GM12875 (cell line): Measurements from ENCODE around the gene HMCN1.

ENCODE experiments used
- H3K4me3 ChIP-seq: one replicate; pipeline ENCODE4 v1.5.1; 2011; ENCODE audit warnings: low read depth, low read length, control low read depth
- TF ChIP-seq, protein P1 (sequence below): IDR thresholded peaks from 2 replicates; pipeline ENCODE4 v1.5.1; 2011; ENCODE audit warnings: low read depth, mild to moderate bottlenecking, control low read depth, inconsistent platforms, low read length, moderate library complexity, borderline replicate concordance; ENCODE audit not compliant: insufficient read depth

Gene HMCN1

DNA sequence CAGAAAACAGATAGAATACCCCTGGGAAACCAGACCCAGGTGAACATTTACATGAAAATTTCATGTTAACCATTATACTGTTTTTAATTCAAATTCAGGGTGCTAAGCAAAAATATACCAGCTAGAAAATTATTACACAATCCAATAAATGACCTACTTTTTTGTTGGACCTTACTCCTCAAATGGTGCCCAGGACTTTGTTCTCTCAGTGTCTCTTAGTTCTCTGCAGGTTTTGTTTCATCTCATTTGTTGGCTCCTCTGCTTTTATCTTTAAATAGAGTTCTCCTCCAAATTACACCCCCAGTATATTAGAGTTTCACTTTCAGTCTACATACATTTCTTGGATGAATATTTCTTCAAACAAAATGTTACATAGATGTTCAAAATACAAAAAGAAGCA lies 326.0 kb downstream of the HMCN1 start:
- TF ChIP-seq, protein P1, sequence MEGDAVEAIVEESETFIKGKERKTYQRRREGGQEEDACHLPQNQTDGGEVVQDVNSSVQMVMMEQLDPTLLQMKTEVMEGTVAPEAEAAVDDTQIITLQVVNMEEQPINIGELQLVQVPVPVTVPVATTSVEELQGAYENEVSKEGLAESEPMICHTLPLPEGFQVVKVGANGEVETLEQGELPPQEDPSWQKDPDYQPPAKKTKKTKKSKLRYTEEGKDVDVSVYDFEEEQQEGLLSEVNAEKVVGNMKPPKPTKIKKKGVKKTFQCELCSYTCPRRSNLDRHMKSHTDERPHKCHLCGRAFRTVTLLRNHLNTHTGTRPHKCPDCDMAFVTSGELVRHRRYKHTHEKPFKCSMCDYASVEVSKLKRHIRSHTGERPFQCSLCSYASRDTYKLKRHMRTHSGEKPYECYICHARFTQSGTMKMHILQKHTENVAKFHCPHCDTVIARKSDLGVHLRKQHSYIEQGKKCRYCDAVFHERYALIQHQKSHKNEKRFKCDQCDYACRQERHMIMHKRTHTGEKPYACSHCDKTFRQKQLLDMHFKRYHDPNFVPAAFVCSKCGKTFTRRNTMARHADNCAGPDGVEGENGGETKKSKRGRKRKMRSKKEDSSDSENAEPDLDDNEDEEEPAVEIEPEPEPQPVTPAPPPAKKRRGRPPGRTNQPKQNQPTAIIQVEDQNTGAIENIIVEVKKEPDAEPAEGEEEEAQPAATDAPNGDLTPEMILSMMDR, result no peak
- H3K4me3 ChIP-seq, result no peak overlapping the region

DNA sequence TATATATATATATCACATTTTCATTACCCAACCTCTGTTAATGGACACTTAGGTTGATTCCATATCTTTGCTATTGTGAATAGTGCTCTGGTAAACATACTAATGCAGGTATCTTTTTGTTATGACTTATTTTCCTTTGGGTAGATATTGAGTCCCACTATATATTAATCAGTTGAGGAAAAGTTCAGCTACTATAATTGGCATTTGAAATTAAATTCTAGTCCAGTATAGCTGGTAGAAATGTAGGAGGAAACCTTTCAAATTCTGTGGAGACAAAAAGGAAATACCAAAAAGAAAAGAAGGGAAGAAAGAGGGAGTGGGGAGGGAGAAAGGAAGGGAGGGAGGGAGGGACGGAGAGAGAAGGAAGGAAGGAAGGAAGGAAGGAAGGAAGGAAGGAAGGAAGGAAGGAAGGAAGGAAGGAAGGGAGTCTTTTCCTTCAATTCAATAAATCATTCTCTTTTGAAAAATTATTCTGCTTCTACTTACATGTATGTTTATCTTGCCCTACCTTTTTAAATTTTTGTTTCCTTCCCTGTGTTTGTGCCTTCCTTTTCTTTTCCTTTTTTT lies 329.0 kb downstream of the HMCN1 start:
- TF ChIP-seq, protein P1, result no peak

DNA sequence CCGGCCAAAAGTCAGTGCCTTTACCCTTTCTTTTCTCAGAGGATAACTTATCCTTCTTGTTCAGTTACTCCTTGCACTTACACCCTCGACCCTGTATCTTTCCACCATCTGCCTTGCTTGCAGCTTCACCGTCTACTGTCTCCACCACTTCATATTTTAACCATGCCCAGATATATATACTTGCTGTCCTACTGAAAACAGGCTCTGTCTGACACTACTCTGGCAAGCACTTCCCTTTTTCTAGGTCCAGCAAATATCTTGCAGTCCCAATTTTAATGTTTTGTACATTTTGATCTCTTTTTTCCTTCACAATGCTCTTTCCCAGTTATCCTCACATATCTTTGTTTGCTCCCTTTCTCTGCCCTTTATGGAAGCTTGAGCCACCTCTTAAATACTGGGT lies 332.2 kb downstream of the HMCN1 start:
- TF ChIP-seq, protein P1, result no peak

More for the DNA sequence above, 329.0 kb downstream of the HMCN1 start:
- H3K4me3 ChIP-seq, result no peak overlapping the region

DNA sequence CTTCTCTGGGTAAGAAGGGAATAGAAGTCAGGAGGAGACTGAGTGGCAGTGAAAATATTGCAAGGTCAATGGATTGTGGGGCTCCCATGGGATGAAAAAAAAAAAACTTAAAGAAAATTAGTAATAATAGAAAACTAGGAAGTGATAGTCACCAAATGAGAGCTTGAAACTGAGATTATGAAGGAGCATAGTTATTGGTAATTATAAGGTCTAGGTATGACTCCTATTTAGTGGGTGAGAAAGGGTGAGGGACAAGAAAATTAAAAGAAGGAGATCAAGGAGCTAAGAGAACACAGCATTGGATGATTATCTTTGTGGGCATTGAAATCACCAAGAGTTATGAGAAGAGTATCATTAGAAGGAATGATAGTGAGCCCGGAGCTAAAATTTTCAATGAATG lies 339.5 kb downstream of the HMCN1 start:
- H3K4me3 ChIP-seq, result no peak overlapping the region
- TF ChIP-seq, protein P1, result no peak

More for the DNA sequence above, 332.2 kb downstream of the HMCN1 start:
- H3K4me3 ChIP-seq, result no peak overlapping the region

DNA sequence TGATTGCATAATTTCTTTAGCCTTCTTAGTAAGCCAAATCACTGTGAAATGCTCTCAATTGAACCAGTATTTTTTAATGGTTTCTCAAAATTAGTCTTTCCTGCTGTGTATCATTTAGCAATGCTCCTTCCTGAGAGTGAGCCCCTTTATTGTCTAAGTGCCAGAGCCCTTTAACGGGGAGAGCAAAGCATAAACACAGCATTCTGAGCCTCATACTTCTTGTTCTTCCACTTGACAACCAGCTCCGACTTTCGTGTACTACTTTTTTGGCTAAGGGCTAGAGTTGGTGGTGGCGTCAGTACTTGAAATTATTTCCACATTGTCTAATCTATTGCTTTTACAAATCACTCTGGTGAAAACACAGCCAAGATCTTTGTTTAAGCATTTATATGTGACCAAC lies 341.8 kb downstream of the HMCN1 start:
- TF ChIP-seq, protein P1, result no peak
- H3K4me3 ChIP-seq, result no peak overlapping the region

DNA sequence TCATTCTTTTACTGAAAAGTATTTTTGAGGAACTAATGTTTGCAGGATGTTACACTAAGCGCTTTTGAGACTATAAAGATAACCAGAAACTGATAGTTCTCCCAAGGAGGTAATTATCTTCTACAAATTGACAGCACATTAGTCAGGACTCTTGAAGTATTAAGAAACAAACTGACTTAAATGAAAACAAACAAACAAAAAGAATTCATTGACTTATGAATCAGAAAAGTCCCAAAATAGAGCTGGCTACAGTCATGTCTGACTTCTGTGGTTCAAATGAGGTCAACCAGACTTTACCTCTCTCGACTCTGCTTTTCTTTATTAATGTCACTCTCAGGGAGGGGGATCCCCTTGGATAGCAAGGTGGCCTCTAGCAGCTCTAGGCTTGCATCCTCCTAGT lies 344.1 kb downstream of the HMCN1 start:
- H3K4me3 ChIP-seq, result no peak overlapping the region
- TF ChIP-seq, protein P1, result no peak

DNA sequence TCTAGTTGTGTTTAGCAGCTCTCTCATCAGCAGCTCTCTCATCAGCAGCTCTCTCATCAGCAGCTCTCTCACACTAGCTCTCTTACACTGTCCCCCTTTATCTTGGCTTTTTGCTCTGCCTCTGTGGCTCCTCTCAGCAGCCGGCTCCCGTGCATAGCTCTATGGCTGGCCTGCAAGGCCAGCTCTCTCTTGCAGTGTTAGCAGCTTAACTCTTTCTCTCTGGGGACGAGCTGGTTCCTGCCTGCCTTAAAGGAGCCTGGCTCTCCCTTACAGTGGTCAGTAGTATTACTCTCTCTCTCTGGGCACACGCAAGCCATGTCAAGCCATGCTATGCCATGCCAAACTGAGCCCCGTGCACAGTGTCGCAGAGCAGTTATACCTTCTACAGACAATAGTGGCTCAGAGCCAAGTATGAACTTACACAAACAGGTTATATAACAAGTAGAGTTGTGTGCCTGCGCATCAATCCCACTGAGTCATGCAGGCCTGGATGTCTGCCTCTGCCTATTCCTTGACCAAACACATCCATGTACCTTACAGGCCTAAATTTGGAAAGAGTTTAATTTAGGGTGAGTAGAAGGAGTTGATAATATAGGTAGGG lies 345.0 kb downstream of the HMCN1 start:
- TF ChIP-seq, protein P1, result no peak
- no peak overlapping the region for H3K4me3 ChIP-seq
